PC-9 (cell line): Measurements from ENCODE around the gene ERI2. TPM values are rescaled to one million over a fixed set of nuclear protein-coding genes. Genes with fewer than 3 reads are reported as not detected.
"Not testable (repeated sequence)": the region's sequence is repeated elsewhere in the genome, so short reads cannot be mapped to it uniquely, and the experiment has no call there.

Experiments used
- BruUV-seq: library from RNA; stranded (reverse); fragments of 400-500 nt; replicated peaks from 2 replicates; lab custom pipeline; 2021; lab: Mats Ljungman, UMichigan
- CTCF ChIA-PET: fragments of 300-600 bp; sonication (Branson Sonifier 250); formaldehyde crosslinking; loops from one replicate; lab custom pipeline; 2022; ENCODE audit warnings: antibody characterized with exemption; lab: Charles Lee
- POLR2A ChIA-PET: fragments of 300-600 bp; sonication (Branson Sonifier 250); formaldehyde crosslinking; loops from one replicate; lab custom pipeline; 2022; ENCODE audit warnings: antibody characterized with exemption; ENCODE audit not compliant: unreplicated experiment; lab: Charles Lee
- DNase-seq, 2 experiments: peaks; one replicate each; pipeline versions ENCODE4 v3.0.0 to v3.0.0-alpha.2; 2015 to 2022; ENCODE audit warnings: mixed read lengths in 1 of 2
- H2AFZ ChIP-seq: fragments of 200-600 bp; sonication (generic); 2 replicates; pipeline ENCODE4 v1.8.1; 2017; ENCODE audit warnings: antibody characterized with exemption
- H3F3A ChIP-seq: fragments of 200-600 bp; sonication (generic); 2 replicates; pipeline ENCODE4 v1.8.1; 2017; ENCODE audit warnings: antibody characterized with exemption, mild to moderate bottlenecking, low read depth; ENCODE audit not compliant: insufficient read depth
- H3K27ac ChIP-seq: fragments of 200-600 bp; sonication (generic); 2 replicates; pipeline ENCODE4 v1.6.1; 2016; ENCODE audit warnings: mixed run types
- H3K27me3 ChIP-seq: fragments of 200-600 bp; sonication (generic); 2 replicates; pipeline ENCODE4 v1.6.1; 2016; ENCODE audit warnings: low read depth, mixed run types; ENCODE audit not compliant: insufficient read depth
- H3K36me3 ChIP-seq: fragments of 200-600 bp; sonication (generic); 2 replicates; pipeline ENCODE4 v1.6.1; 2016; ENCODE audit warnings: low read depth, mixed run types
- H3K4me1 ChIP-seq: fragments of 200-600 bp; sonication (generic); replicated peaks from 2 replicates; pipeline ENCODE4 v1.6.1; 2016; ENCODE audit warnings: mixed run types; ENCODE audit not compliant: insufficient read depth
- H3K4me2 ChIP-seq: fragments of 200-600 bp; sonication (generic); 2 replicates; pipeline ENCODE4 v1.6.1; 2017; ENCODE audit warnings: mixed run types
- H3K4me3 ChIP-seq: fragments of 200-600 bp; sonication (generic); 2 replicates; pipeline ENCODE4 v1.6.1; 2016; ENCODE audit warnings: mixed run types
- H3K79me2 ChIP-seq: fragments of 200-600 bp; sonication (generic); 2 replicates; pipeline ENCODE4 v1.6.1; 2017; ENCODE audit warnings: low read depth, mixed run types
- H3K9me2 ChIP-seq: fragments of 200-600 bp; sonication (generic); 2 replicates; pipeline ENCODE4 v1.8.1; 2017; ENCODE audit warnings: mild to moderate bottlenecking; ENCODE audit not compliant: insufficient read depth
- H3K9me3 ChIP-seq: fragments of 200-600 bp; sonication (generic); 2 replicates; pipeline ENCODE4 v1.8.1; 2016; ENCODE audit warnings: low read depth; ENCODE audit not compliant: insufficient read depth
- H4K20me1 ChIP-seq: fragments of 200-600 bp; sonication (generic); 2 replicates; pipeline ENCODE4 v1.8.1; 2017; ENCODE audit not compliant: insufficient read depth
- CTCF ChIP-seq: fragments of 200-600 bp; sonication (generic); conservative IDR thresholded peaks from 2 replicates; pipeline ENCODE4 v1.6.1; 2017; ENCODE audit warnings: mixed run types, antibody characterized with exemption, mild to moderate bottlenecking, moderate library complexity
- EZH2 ChIP-seq: fragments of 200-600 bp; sonication (generic); IDR thresholded peaks from 2 replicates; pipeline ENCODE4 v1.8.0; 2017; ENCODE audit warnings: antibody characterized with exemption, low read depth
- intact Hi-C: fragments of 100-400 bp; cut with micrococcal nuclease; formaldehyde crosslinking; loops from one replicate; pipeline ENCODE4 v1.10.0; 2022; ENCODE audit not compliant: unreplicated experiment
- total RNA-seq: library from RNA; stranded (reverse); gene quantifications from 2 replicates; pipeline ENCODE4 v1.2.3, GENCODE V29; 2021

The ERI2 gene
- total RNA-seq, 1 experiment from 2014 or later = 29.5 TPM

GRCh38 chr16:20811889-20812439, 5.7 kb upstream of the ERI2 start:
- Histone ChIP-seq H3K27ac (no peak overlapping the region), H3K4me2 (no peak overlapping the region), H4K20me1 (no peaks in the 10 kb centered on the region), H3K36me3 (no peaks in the 10 kb centered on the region), H2AFZ (no peak overlapping the region), H3K79me2 (peaks cover 12% of the 10 kb centered on the region), H3K9me2 (no peaks in the 10 kb centered on the region), H3K27me3 (no peaks in the 10 kb centered on the region), H3K4me1 (peaks cover 10% of the 10 kb centered on the region; the same call in 1 of the 2 replicates), H3K9me3 (no peaks in the 10 kb centered on the region), H3F3A (peaks cover 9% of the 10 kb centered on the region), H3K4me3 (no peak overlapping the region)
- POLR2A ChIA-PET = no interaction called here
- TF ChIP-seq EZH2 = no peak
- no peak for TF ChIP-seq CTCF
- no TSS peak for BruUV-seq
- CTCF ChIA-PET = no interaction called here
- intact Hi-C loops = no loop called here
- DNase-seq = no peak

DNA sequence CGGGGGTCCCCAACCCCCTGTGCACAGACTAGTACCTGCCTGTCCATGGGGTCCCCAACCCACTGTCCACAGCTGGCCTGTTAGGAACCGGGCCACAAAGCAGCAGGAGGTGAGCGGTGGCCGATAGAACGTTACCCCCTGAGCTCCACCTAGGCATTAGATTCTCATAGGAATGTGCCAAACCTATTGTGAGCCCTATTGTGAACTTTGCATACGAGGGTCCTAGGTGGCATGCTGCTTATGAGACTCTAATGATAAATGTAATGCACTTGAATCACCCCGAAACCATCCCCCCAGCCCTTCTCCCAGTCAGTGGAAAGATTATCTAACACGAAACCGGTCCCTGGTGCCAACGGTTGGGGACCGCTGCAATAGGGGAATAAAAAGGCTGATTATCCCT, 1.6 kb upstream of the ERI2 start:
- H3K27me3 ChIP-seq = no peaks in the 10 kb centered on the region
- H3K36me3 ChIP-seq = no peaks in the 10 kb centered on the region
- H3K79me2 ChIP-seq = peaks cover 14% of the 10 kb centered on the region
- peak overlapping the region; percentile 77; the same call in 1 of the 2 replicates for H3K4me3 ChIP-seq
- no TSS peak for BruUV-seq
- no peaks in the 10 kb centered on the region for H3K9me2 ChIP-seq
- no peaks in the 10 kb centered on the region for H4K20me1 ChIP-seq
- peak overlapping the region; percentile 97; the same call in 1 of the 2 replicates for H2AFZ ChIP-seq
- TF ChIP-seq CTCF (no peak), EZH2 (no peak)
- CTCF ChIA-PET = no interaction called here
- no peaks in the 10 kb centered on the region for H3K9me3 ChIP-seq
- POLR2A ChIA-PET = no interaction called here
- no peak for DNase-seq
- H3K4me2 ChIP-seq = peak overlapping the region; percentile 91
- H3K4me1 ChIP-seq = peaks cover 10% of the 10 kb centered on the region; the same call in 1 of the 2 replicates
- intact Hi-C loops = loop anchor here (2.0 kb wide), 2 partner anchors 351 to 493 kb away; partner anchors contain the start of gene LDAF1
- peaks cover 21% of the 10 kb centered on the region for H3F3A ChIP-seq
- no peak overlapping the region for H3K27ac ChIP-seq

DNA sequence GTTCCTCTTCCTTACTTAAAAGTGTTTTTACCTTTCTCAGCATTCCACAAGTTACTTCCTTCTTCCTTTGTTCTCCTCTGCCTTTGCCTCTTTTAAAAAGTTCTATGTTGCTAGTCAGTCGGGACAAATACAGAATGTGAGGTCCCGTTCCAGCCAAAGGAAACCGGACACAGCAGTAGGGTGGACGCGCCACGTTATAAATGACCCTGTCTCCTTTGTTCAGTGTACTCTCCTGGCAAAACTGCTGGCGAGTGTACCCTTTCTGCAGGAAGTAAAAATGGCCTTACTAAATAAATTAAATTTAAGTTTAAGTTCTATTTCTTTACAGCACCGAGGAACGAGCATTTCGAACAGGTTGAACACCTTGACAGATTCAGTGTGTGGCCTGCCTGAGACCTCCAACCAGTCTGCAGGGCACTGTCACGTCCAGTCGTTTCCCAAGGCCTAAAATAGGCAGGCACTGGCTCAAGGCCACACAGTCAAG, 546 bp downstream of the ERI2 start:
- peaks cover 14% of the 10 kb centered on the region for H3K79me2 ChIP-seq
- peak overlapping the region; percentile 91 for H3K4me2 ChIP-seq
- not testable (repeated sequence) for H3K27me3 ChIP-seq, H3K9me2 ChIP-seq, H3K9me3 ChIP-seq, H4K20me1 ChIP-seq, H3K36me3 ChIP-seq
- peak overlapping the region; percentile 77 for H3K4me3 ChIP-seq
- peaks cover 21% of the 10 kb centered on the region for H3F3A ChIP-seq
- H3K27ac ChIP-seq = peak overlapping the region; percentile 47; the same call in 1 of the 2 replicates
- H2AFZ ChIP-seq = peak overlapping the region; percentile 97
- ChIA-PET CTCF (interaction anchor here (0.6 to 0.7 kb wide), 2 partner anchors 355 to 1285 kb away, joined by 3 to 4 read pairs; no protein-coding TSS in a partner anchor), POLR2A (interaction anchor here (0.6 kb wide), 1 partner anchor 9 kb away, joined by 3 read pairs; no protein-coding TSS in a partner anchor)
- H3K4me1 ChIP-seq = peaks cover 10% of the 10 kb centered on the region; the same call in 1 of the 2 replicates
- peak in 1 of 2 experiments; percentile 37 for DNase-seq
- intact Hi-C loops = loop anchor here (1.0 to 2.0 kb wide), 4 partner anchors 64 to 495 kb away; partner anchors contain the start of genes LDAF1 and THUMPD1
- BruUV-seq = TSS peak; percentile 83
